HG02870 (cell line): ENCODE data around the gene IQSEC3.
"Not testable (repeated sequence)": the region's sequence is repeated elsewhere in the genome, so short reads cannot be mapped to it uniquely, and the experiment has no call there.

ENCODE experiments used
- ATAC-seq: cut with Tn5 transposase; IDR thresholded peaks from one replicate; pipeline ENCODE4 v1.9.1; 2021; ENCODE audit warnings: mild to moderate bottlenecking, moderate library complexity; ENCODE audit not compliant: unreplicated experiment

The IQSEC3 gene

GRCh38 chr12:212715-213526 lies 146.4 kb downstream of the IQSEC3 start:
- ATAC-seq: no peak

DNA sequence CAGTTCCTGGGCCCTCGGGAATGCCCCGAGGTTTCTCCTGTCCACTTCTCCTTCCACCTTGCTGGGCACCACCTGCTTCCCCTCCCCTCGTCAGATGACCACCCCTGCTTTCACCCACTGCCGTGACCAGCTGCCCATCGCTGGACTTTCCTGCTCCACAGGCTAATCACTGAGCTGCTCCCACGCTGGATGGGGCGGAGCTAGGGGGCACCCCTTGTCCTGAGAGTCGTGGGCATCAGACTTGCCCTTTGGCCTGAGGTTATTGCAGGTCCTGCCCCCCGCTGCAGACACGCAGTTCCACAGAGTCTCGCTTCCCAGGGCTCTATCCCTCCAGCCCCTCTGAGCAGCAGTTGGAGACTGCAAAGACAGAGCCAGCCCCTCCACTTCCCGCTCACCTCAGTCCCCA lies 147.0 kb downstream of the IQSEC3 start:
- ATAC-seq: no peak

DNA sequence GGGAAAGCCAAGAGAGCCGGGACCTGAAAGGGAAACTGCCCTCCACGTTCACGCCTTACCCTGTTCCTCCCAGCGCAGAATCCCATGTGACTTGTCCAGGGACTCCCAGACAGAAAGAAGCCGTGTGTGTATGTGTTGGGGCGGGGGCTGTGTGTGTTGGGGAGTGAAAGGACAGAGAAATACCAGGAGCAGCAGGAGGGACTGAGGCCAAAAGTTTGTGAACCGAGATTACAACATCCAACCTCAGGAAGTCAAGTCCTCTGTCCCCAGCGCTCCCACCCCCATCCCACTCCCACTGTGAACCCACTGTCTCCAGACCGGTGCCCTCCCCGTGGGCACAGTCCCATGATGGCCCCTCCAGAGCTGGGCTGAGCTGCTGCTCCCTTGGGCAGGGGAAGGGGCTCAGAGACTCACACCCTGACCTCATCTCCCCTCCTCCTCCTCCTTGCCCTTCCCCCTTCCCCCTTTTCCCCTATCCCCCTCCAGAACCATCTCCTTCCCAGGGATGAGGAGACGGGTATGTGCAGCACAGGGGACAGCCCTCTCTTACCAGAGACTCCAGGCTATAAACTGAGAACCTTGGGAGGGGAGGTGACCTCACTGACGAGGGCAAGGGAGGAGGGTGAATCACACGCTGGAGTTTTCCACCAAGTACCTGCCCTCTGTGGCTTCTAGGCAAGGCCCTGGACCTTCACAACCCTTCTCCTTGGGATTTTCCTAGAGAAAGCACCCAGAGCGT lies 147.6 kb downstream of the IQSEC3 start, which contains the start of gene SLC6A12:
Gene SLC6A12, minus strand, starts transcription at position 155 of the 739 bp plus-strand sequence. CDS start 4,171 bp downstream, outside the sequence.
- no peak for ATAC-seq

DNA sequence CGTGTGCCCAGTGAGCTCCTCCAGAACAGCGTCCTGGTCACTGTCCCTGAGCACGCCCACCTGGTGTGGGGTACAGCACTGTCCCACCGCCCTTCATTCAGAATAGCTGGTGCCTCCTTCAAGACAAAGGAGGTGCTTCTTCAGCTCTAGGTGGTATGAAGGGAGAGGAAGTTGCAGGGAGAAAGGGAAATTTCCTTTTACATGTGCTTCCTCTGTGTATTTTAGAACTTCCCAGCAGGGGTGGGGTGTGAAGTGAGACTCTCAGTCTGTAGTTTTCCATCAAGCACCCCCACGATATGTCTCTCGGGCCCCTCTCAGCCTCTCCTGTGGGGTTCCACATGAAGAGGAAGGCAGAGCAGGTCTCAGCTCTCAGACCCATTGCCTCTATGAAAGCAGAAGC lies 148.5 kb downstream of the IQSEC3 start:
- no peak for ATAC-seq

DNA sequence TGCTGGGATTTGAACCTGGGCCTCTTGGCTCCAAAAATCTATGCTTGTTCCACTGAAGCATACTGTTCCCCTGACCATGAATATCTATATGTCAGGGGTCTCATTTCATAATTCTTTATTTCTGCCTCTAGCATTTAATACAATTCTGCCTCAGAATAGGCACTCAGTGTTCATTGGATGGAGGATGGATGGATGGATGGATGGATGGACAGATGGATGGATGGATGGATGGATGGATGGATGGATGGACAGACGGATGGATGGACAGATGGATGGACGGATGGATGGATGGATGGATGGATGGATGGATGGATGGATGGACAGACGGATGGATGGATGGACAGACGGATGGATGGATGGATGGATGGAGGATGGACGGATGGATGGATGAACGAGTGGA lies 150.5 kb downstream of the IQSEC3 start:
- ATAC-seq: not testable (repeated sequence)

GRCh38 chr12:218221-218620 lies 151.7 kb downstream of the IQSEC3 start:
- no peak for ATAC-seq

DNA sequence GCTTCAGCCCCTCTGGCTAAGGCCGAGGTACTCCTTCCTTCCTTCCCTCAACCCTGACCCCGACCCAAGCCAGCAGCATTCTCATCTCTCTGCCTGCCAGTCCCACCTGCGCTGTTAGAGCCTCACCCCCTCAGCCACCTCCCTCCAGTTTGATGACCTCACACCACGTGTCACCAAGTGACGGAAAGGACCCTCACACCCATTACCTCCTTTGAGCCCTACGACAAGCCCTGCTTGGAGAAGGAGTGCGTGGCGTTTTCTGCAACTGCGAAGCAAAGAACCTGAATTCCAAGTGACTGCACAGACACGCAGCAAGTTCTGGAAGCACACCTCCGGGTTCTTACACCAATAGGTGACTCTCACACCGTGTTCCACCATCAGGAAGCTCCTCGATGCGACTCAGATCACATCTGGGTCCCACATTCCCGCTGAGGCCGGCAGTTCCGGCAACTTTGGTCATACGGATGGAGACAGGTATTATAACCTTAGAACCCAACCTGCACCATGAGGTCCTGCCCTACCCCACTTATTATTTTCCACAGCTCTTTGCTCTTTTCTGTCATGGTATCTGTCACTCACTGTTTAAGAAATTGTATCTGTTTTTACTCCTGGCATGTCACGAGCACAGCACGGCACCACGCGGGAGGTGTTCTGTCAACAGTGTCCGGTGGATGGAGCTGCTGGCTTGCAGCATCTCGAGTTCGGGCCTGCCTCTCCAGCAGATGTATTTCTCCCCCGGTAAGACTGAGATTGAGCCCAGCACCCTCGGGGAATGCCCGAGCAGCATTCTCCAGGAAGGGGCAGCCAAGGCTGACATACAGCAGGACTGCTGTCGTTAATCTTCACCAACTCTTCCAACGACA lies 152.4 kb downstream of the IQSEC3 start:
- ATAC-seq: no peak

- ATAC-seq: no peak
Measured at GRCh38 chr12:219891-220352, 153.4 kb downstream of the IQSEC3 start.

DNA sequence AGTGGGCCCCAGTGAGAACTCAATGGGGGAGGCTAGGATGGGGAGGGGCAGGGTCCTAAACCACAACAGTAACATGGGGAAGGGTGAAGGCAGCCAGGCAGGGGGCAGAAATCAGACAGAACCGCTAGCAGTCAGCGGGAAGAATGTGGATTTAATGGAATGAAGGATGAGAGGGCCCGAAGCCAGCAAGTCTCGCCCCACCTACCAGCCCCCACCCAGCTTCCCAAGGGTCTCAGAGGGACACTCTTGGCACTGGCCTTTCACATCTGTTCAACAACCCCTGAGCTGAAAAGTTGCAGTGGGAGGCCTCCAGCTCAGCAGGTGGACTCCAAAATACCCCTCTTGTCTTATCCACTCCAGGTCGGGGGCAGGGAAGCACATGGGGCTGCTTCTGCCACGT lies 153.9 kb downstream of the IQSEC3 start:
- ATAC-seq: no peak

DNA sequence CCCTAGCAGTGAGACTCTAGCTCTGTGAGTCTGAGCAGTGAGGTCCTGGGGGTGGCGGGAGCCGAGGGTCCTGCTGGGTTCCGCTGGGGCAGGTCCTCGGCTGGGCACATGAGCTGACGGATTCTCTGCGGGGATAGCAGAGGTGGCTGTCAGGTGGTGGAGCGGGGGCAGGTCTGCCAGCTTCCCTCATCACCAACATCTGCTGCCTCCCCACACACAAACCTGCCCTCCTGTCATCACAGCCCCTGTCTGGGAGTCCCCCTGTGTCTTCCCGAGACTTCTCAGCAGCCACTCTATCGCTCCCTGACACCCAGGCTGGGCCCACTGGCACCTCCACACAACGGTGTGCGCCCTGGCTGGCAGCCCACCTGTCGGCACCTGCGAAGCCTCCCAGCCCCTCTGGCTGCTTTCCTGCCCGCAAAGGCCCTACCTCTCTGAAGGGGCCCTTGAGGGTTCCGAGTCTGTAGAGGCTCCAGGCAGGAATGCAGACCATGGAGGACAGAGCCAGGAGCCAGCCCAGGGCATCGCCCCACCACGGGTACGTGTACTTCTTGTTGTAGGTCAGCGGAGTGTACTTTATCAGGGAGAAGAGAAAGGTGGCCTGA lies 154.5 kb downstream of the IQSEC3 start:
- no peak for ATAC-seq

DNA sequence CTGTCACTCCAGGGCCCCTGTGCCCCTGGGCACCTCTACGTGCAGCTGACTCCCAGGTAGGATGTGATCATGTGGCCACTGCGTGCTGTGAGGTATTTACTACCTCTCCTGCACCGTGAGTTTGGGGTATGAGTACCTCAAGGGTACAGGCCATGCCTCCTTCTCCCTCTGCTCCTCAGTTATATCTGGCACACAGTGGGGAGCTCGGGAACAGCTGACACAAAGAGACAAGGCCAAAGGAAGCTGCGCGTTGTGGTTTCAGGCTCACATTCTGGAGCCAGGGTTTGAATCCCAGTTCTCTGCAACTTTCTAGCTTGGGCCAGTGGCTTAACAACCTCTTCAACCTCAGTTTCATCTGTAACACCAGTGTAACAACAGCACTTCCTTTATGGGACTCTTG lies 155.2 kb downstream of the IQSEC3 start:
- ATAC-seq: no peak

DNA sequence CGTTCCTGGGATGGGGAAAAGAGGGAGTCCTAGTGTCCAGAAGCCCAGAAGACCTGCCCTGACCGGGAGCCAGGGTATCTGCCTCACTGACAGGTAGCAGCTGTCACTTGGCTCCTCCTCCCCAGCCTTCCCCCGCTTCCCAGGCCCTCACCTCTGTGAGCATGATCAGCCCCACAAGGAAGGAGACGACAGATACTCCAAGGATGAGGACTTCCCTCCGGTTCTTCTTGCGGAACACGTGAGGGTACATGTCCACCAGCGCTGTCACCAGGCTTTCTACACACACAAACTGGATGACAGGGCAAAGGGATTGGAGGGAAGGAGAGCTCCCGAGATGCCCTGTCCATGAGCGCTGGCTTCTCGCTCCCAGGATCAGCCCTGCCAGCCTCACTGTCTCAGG lies 157.3 kb downstream of the IQSEC3 start:
- no peak for ATAC-seq

- no peak for ATAC-seq
Measured at GRCh38 chr12:224330-224729, 157.8 kb downstream of the IQSEC3 start.

DNA sequence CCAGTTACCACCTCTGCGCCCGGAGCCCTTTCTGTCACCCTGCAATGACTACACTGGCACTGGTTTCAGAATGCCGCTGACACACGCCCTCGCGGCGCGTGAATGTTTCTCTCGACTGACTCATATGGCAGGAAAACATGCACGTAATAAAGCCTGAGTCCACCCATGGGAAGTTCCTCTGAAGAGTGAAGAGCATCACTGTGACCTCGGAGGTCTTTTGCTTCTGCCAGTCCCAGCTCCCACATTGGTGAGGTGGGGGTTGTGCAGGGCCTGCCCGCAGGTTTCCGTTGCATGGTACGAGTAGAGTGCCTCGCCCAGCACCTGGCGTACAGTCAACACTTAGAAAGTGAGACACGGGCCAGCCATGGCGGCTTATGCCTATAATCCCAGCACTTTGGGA lies 158.4 kb downstream of the IQSEC3 start:
- ATAC-seq: no peak

GRCh38 chr12:226401-226800 lies 159.8 kb downstream of the IQSEC3 start:
- no peak for ATAC-seq

DNA sequence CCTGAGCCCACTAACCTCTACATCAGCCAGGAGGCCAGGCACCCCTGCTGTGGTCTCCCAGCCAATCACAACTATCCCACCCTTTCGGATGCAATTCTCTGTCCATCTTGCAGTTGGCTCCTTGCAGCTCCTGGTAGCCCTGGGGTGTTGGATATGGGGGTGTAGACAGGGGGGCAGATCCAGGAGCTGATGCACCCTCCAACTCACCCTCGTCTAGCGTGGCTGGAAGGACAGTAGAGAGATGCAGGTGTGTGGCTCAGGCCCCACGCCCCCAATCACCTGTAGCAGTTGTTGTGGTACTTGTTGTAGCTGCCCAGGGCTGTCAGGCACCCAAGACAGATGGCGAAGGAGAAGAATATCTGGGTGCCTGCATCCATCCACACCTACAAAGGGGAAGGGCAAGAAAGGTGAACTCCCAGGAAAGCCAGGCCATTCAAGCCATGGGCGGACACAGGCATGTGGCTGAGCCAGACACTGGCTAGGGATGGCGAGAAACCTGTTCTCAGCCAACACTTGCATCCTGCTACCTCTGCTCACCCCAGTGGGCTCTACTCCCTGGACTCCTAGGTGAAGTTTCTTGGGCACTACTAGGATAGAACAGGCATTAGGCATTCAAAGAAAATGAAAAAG lies 160.8 kb downstream of the IQSEC3 start:
- no peak for ATAC-seq
